HEK293 (cell line): Measurements from ENCODE around the gene SYNPO2.

ENCODE experiments used
- CTCF ChIA-PET: fragments of 350-600 bp; formaldehyde crosslinking; extraction: SDS; loops from one replicate; lab custom pipeline; 2021; ENCODE audit warnings: antibody characterized with exemption; lab: Yijun Ruan, JAX
- POLR2A ChIA-PET: fragments of 300-600 bp; formaldehyde crosslinking; extraction: SDS; loops from one replicate; lab custom pipeline; 2020; ENCODE audit warnings: antibody characterized with exemption, inconsistent platforms; lab: Yijun Ruan, JAX
- H3K27ac ChIP-seq: fragments of 200-500 bp; sonication (Bioruptor generic); 2 replicates; pipeline ENCODE4 v1.5.1; 2014; ENCODE audit warnings: low read depth, low read length, control low read depth, inconsistent platforms; ENCODE audit errors: extremely low read depth
- H3K36me3 ChIP-seq, 2 experiments: fragments of 200-500 bp in 1 of 2; sonication (Bioruptor generic) in 1 of 2; 1 replicate in 1 of 2; 2 replicates in 1 of 2; pipeline ENCODE4 v1.5.1; 2014 to 2017; ENCODE audit warnings: inconsistent platforms in 2 of 2, low read length in 2 of 2; ENCODE audit not compliant: control insufficient read depth in 2 of 2, insufficient read depth in 1 of 2
- H3K4me1 ChIP-seq: fragments of 200-500 bp; sonication (Bioruptor generic); 2 replicates; pipeline ENCODE4 v1.5.1; 2014; ENCODE audit warnings: mild to moderate bottlenecking, low read length, inconsistent platforms; ENCODE audit not compliant: control insufficient read depth, insufficient read depth
- H3K4me3 ChIP-seq: 2 replicates; pipeline ENCODE4 v1.5.1; 2011; ENCODE audit warnings: low read depth, mild to moderate bottlenecking, control low read depth, low read length, moderate library complexity
- H3K9me3 ChIP-seq: fragments of 200-500 bp; sonication (Bioruptor generic); 2 replicates; pipeline ENCODE4 v1.5.1; 2014; ENCODE audit warnings: low read depth, low read length, inconsistent platforms; ENCODE audit not compliant: control insufficient read depth, insufficient read depth
- ZNF324 ChIP-seq: fragments of 450-650 bp; formaldehyde crosslinking; IDR thresholded peaks from 2 replicates; pipeline ENCODE4 v1.5.1; 2016; ENCODE audit warnings: missing biosample characterization, missing genetic modification characterization
- ZNF621 ChIP-seq: fragments of 450-650 bp; formaldehyde crosslinking; IDR thresholded peaks from 2 replicates; pipeline ENCODE4 v1.5.1; 2017; ENCODE audit warnings: missing biosample characterization, missing genetic modification characterization
- ZNF624 ChIP-seq: fragments of 450-650 bp; formaldehyde crosslinking; IDR thresholded peaks from 2 replicates; pipeline ENCODE4 v1.5.1; 2017; ENCODE audit warnings: missing biosample characterization, missing genetic modification characterization

The SYNPO2 gene

GRCh38 chr4:119110121-119110520 lies 221.5 kb downstream of the SYNPO2 start:
- ChIA-PET POLR2A (no interaction called here), CTCF (no interaction called here)
- H3K4me3 ChIP-seq, result no peak overlapping the region
- TF ChIP-seq ZNF621 (tag by site-specific recombination) (no peak), ZNF624 (tag by site-specific recombination) (no peak), ZNF324 (tag by site-specific recombination) (no peak)
- no peaks in the 10 kb centered on the region for H3K9me3 ChIP-seq
- no peaks in the 10 kb centered on the region for H3K4me1 ChIP-seq
- H3K27ac ChIP-seq, result no peak overlapping the region
- H3K36me3 ChIP-seq, result no peaks in the 10 kb centered on the region
